Measurements from ENCODE around the gene SPECC1L.
"Not testable (repeated sequence)": the region's sequence is repeated elsewhere in the genome, so short reads cannot be mapped to it uniquely, and the experiment has no call there.

The SPECC1L gene

GRCh38 chr22:24235315-24235714 is 35.3 kb upstream of the SPECC1L start:
- DNase-seq (ENCODE audit: low read depth, low spot score): no peak
- no peaks in the 10 kb centered on the region for H3K27me3 ChIP-seq (ENCODE audit: control insufficient read depth, insufficient read depth, low read length)
- no peaks in the 10 kb centered on the region for H3K36me3 ChIP-seq (ENCODE audit: control insufficient read depth, insufficient read depth, low read length)
- no peaks in the 10 kb centered on the region for H3K9me3 ChIP-seq (ENCODE audit: control insufficient read depth, insufficient read depth, low read length)
- H3K27ac ChIP-seq (ENCODE audit: low read length): no peak overlapping the region
- H3K4me1 ChIP-seq (ENCODE audit: control insufficient read depth, insufficient read depth, low read length): no peaks in the 10 kb centered on the region; the same call in 1 of the 2 replicates
- no peak overlapping the region for H3K4me3 ChIP-seq (ENCODE audit: low read length)
- no CpG with 5 or more reads among the region's 4 CpGs for WGBS (ENCODE audit: insufficient coverage, insufficient read length)

DNA sequence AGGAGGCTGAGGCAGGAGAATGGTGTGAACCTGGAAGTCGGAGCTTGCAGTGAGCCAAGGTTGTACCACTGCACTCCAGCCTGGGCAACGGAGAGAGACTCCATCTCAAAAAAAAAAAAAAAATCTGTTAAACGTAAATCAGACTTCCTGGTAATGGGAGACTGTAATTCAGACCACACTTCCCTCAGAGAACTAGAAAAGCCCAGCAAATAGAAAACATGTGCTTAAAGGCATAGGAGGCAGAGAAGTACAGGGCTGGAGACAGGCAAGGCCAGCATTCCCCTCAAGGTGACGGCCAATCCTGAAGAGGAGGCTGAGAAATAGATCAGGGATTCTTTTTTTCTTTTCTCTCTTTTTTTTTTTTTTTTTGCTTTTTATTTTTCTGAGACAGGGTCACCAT is 34.0 kb upstream of the SPECC1L start:
- Histone ChIP-seq H3K27me3 (ENCODE audit: control insufficient read depth, insufficient read depth, low read length) (no peaks in the 10 kb centered on the region), H3K9me3 (ENCODE audit: control insufficient read depth, insufficient read depth, low read length) (no peaks in the 10 kb centered on the region), H3K27ac (ENCODE audit: low read length) (no peak overlapping the region), H3K4me1 (ENCODE audit: control insufficient read depth, insufficient read depth, low read length) (no peaks in the 10 kb centered on the region), H3K36me3 (ENCODE audit: control insufficient read depth, insufficient read depth, low read length) (no peaks in the 10 kb centered on the region), H3K4me3 (ENCODE audit: low read length) (no peak overlapping the region)
- DNase-seq (ENCODE audit: low read depth, low spot score): no peak
- no CpG with 5 or more reads among the region's 4 CpGs for WGBS (ENCODE audit: insufficient coverage, insufficient read length)

DNA sequence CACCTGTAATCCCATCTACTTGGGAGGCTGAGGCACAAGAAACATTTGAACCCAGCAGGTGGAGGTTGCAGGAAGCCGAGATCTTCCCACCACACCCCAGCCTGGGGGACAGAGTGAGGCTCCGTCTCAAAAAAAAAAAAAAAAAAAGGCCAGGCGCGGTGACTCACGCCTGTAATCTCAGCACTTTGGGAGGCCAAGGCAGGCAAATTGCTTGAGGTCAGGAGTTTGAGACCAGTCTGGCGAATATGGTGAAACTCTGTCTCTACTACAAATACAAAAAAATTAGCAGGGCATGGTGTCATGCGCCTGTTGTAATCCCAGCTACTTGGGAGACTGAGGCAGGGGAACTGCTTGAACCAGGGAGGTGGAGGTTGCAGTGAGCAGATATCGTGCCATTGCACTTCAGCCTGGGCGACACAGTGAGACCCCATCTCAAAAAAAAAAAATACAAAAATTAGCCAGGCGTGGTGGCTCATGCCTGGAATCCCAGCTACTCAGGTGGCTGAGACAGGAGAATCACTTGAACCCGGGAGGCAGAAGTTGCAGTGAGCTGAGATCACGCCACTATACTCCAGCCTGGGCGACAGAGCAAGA is 32.4 kb upstream of the SPECC1L start:
- WGBS (ENCODE audit: insufficient coverage, insufficient read length): no CpG with 5 or more reads among the region's 13 CpGs
- H3K9me3 ChIP-seq (ENCODE audit: control insufficient read depth, insufficient read depth, low read length); DNase-seq (ENCODE audit: low read depth, low spot score): not testable (repeated sequence)

DNA sequence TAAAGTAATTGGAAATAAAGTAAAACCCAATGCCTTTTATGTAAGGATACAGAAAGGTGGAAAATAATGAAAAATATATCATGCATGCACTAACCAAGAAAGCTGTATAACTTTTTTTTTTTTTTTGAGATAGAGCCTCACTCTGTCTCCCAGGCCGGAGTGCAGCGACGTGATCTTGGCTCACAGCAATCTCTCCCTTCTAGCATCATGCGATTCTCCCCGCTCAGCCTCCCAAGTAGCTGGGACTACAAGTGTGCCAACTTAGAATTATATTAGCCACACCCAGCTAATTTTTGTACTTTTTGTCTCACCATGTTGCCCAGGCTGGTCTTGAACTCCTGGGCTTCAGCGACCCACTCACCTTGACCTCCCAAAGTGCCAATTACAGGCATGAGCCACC is 30.2 kb upstream of the SPECC1L start:
- Histone ChIP-seq H3K27me3 (ENCODE audit: control insufficient read depth, insufficient read depth, low read length) (no peaks in the 10 kb centered on the region), H3K27ac (ENCODE audit: low read length) (no peak overlapping the region), H3K4me3 (ENCODE audit: low read length) (no peak overlapping the region), H3K9me3 (ENCODE audit: control insufficient read depth, insufficient read depth, low read length) (no peaks in the 10 kb centered on the region), H3K36me3 (ENCODE audit: control insufficient read depth, insufficient read depth, low read length) (no peaks in the 10 kb centered on the region), H3K4me1 (ENCODE audit: control insufficient read depth, insufficient read depth, low read length) (peaks cover 2% of the 10 kb centered on the region; the same call in 1 of the 2 replicates)
- whole genome bisulfite sequencing (ENCODE audit: insufficient coverage, insufficient read length): no CpG with 5 or more reads among the region's 6 CpGs
- no peak for DNase-seq (ENCODE audit: low read depth, low spot score)

More for the DNA sequence above, 32.4 kb upstream of the SPECC1L start:
- not testable (repeated sequence) for H3K27me3 ChIP-seq (ENCODE audit: control insufficient read depth, insufficient read depth, low read length); H3K36me3 ChIP-seq (ENCODE audit: control insufficient read depth, insufficient read depth, low read length); H3K27ac ChIP-seq (ENCODE audit: low read length); H3K4me1 ChIP-seq (ENCODE audit: control insufficient read depth, insufficient read depth, low read length); H3K4me3 ChIP-seq (ENCODE audit: low read length)

DNA sequence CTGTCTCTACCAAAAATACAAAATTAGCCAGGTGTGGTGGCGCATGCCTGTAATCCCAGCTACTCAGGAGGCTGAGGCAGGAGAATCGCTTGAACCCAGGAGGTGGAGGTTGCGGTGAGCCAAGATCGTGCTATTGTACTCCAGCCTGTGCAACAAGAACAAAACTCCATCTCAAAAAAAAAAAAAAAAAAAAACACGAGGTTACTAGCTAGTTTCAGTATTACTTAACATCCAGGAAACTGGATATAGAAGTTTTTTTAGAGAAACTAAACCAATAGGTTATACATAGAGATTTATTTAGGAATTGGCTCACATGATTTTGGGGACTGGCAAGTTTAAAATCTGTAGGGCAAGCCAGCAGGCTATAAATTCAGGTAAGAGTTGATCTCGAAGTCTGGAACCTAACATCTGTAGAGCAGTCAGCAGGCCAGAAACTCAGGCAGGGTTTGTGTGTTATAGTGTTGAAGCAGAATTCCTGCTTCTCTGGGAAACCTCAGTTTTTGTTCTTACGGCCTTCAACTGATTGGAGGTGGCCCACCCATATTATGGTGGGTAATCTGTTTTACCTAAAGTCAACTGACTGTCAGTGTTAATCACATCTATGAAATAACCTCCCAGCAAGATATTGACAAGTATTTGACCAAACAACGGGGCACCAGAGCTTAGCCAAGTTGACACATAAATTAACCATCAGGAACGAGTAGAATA is 29.5 kb upstream of the SPECC1L start:
- not testable (repeated sequence) for DNase-seq (ENCODE audit: low read depth, low spot score); H3K27ac ChIP-seq (ENCODE audit: low read length); H3K36me3 ChIP-seq (ENCODE audit: control insufficient read depth, insufficient read depth, low read length); H3K27me3 ChIP-seq (ENCODE audit: control insufficient read depth, insufficient read depth, low read length); H3K4me3 ChIP-seq (ENCODE audit: low read length); H3K4me1 ChIP-seq (ENCODE audit: control insufficient read depth, insufficient read depth, low read length); H3K9me3 ChIP-seq (ENCODE audit: control insufficient read depth, insufficient read depth, low read length)
- WGBS (ENCODE audit: insufficient coverage, insufficient read length): no CpG with 5 or more reads among the region's 9 CpGs

- H3K9me3 ChIP-seq (ENCODE audit: control insufficient read depth, insufficient read depth, low read length); H3K4me3 ChIP-seq (ENCODE audit: low read length); H3K27ac ChIP-seq (ENCODE audit: low read length); H3K36me3 ChIP-seq (ENCODE audit: control insufficient read depth, insufficient read depth, low read length); H3K4me1 ChIP-seq (ENCODE audit: control insufficient read depth, insufficient read depth, low read length); DNase-seq (ENCODE audit: low read depth, low spot score); H3K27me3 ChIP-seq (ENCODE audit: control insufficient read depth, insufficient read depth, low read length): not testable (repeated sequence)
- no CpG with 5 or more reads among the region's 3 CpGs for WGBS (ENCODE audit: insufficient coverage, insufficient read length)
These were observed 27.2 kb upstream of the SPECC1L start for GRCh38 chr22:24243417-24243816.

GRCh38 chr22:24244144-24244787 is 26.4 kb upstream of the SPECC1L start:
- Histone ChIP-seq H3K9me3 (ENCODE audit: control insufficient read depth, insufficient read depth, low read length) (no peaks in the 10 kb centered on the region), H3K4me1 (ENCODE audit: control insufficient read depth, insufficient read depth, low read length) (peaks cover 2% of the 10 kb centered on the region; the same call in 1 of the 2 replicates), H3K27ac (ENCODE audit: low read length) (no peak overlapping the region), H3K27me3 (ENCODE audit: control insufficient read depth, insufficient read depth, low read length) (no peaks in the 10 kb centered on the region), H3K4me3 (ENCODE audit: low read length) (no peak overlapping the region), H3K36me3 (ENCODE audit: control insufficient read depth, insufficient read depth, low read length) (no peaks in the 10 kb centered on the region)
- 100% methylated on average over 1 of the region's 19 CpGs for WGBS (ENCODE audit: insufficient coverage, insufficient read length)
- DNase-seq (ENCODE audit: low read depth, low spot score): no peak

DNA sequence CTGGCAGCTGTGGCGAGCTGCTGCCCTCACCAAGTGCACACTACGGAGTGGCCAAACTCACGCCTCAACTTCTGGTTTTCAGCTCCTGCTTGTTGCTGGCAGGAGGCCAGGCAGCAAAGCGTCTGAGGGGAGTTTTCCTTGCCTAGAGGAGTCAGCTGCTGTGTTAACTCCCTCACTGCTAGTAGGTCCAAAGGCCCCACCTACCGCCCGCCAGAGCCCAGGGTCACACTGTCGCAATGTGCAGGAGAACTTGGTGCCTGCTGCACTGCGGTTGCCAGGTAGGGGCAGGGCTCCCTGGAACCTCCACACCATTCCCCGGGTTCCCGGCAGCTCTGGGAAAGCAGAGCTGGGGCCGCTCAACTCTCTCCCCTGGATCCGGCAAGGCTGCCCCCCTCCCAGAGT is 25.6 kb upstream of the SPECC1L start, which contains the start of gene GGT5:
Gene GGT5, minus strand, starts transcription at position 53 of the 402 bp plus-strand sequence. CDS start 357 bp downstream, outside the sequence.
- H3K9me3 ChIP-seq (ENCODE audit: control insufficient read depth, insufficient read depth, low read length); H3K27ac ChIP-seq (ENCODE audit: low read length); H3K4me1 ChIP-seq (ENCODE audit: control insufficient read depth, insufficient read depth, low read length); H3K36me3 ChIP-seq (ENCODE audit: control insufficient read depth, insufficient read depth, low read length); DNase-seq (ENCODE audit: low read depth, low spot score); H3K27me3 ChIP-seq (ENCODE audit: control insufficient read depth, insufficient read depth, low read length); H3K4me3 ChIP-seq (ENCODE audit: low read length): not testable (repeated sequence)
- no CpG with 5 or more reads among the region's 12 CpGs for WGBS (ENCODE audit: insufficient coverage, insufficient read length)

- H3K36me3 ChIP-seq (ENCODE audit: control insufficient read depth, insufficient read depth, low read length); H3K4me3 ChIP-seq (ENCODE audit: low read length); DNase-seq (ENCODE audit: low read depth, low spot score); H3K4me1 ChIP-seq (ENCODE audit: control insufficient read depth, insufficient read depth, low read length); H3K27me3 ChIP-seq (ENCODE audit: control insufficient read depth, insufficient read depth, low read length); H3K27ac ChIP-seq (ENCODE audit: low read length); H3K9me3 ChIP-seq (ENCODE audit: control insufficient read depth, insufficient read depth, low read length): not testable (repeated sequence)
- no CpG with 5 or more reads among the region's 18 CpGs for WGBS (ENCODE audit: insufficient coverage, insufficient read length)
These were observed 24.8 kb upstream of the SPECC1L start for GRCh38 chr22:24245584-24246561.

DNA sequence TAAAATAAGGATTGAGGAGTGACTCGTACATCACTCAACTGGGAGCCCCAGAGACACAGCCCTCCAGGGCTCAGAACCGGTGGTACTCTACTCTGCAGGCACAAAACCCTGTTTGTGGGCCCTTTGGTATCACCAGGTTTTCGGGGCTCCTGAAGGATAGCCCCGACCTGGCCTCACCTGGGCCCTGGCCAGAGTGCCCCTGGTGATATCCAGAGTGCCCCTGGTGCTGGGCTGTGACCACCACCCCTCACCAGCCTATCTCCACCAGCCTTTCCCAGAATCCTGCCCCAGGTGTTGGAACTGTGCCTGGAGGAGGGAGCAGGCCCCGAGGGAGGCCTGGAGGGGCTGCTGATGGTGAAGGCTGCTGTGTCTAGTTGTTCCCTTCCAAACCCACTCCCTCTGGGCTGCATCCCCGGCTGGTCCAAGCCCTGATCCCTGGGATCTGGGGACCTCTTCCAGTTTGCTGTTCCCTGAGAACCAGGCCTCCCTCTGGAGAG is 23.6 kb upstream of the SPECC1L start:
- Histone ChIP-seq H3K36me3 (ENCODE audit: control insufficient read depth, insufficient read depth, low read length) (no peaks in the 10 kb centered on the region), H3K27me3 (ENCODE audit: control insufficient read depth, insufficient read depth, low read length) (no peaks in the 10 kb centered on the region), H3K27ac (ENCODE audit: low read length) (no peak overlapping the region), H3K9me3 (ENCODE audit: control insufficient read depth, insufficient read depth, low read length) (no peaks in the 10 kb centered on the region), H3K4me1 (ENCODE audit: control insufficient read depth, insufficient read depth, low read length) (peaks cover 2% of the 10 kb centered on the region; the same call in 1 of the 2 replicates), H3K4me3 (ENCODE audit: low read length) (no peak overlapping the region)
- no CpG with 5 or more reads among the region's 6 CpGs for WGBS (ENCODE audit: insufficient coverage, insufficient read length)
- DNase-seq (ENCODE audit: low read depth, low spot score): no peak

Data from iPS DF 6.9 (cell line).